ENCODE measurements around the gene SKIL.

The SKIL gene

GRCh38 chr3:170397685-170398084 is 40.2 kb downstream of the SKIL start:
- H3K79me2 ChIP-seq (ENCODE audit: insufficient read depth, low read length): no peaks in the 10 kb centered on the region
- no peaks in the 10 kb centered on the region for H3F3A ChIP-seq (ENCODE audit: low read depth)
- no peaks in the 10 kb centered on the region for H3K9me2 ChIP-seq (replicated peaks; ENCODE audit: low read depth, low read length)
- no peak overlapping the region for H3K4me2 ChIP-seq (ENCODE audit: low read depth, low read length, poor library complexity, severe bottlenecking)
- H3K4me3 ChIP-seq (ENCODE audit: low read length, poor library complexity, severe bottlenecking): no peak overlapping the region
- no peak overlapping the region for H3K9ac ChIP-seq (ENCODE audit: low read depth, low read length, poor library complexity, severe bottlenecking)
- H2AFZ ChIP-seq (ENCODE audit: low read length): no peak overlapping the region
- no peaks in the 10 kb centered on the region for H3K4me1 ChIP-seq (ENCODE audit: insufficient read depth, low read length, poor library complexity, severe bottlenecking)
- H4K20me1 ChIP-seq (ENCODE audit: insufficient read depth, low read length, poor library complexity, severe bottlenecking): peaks cover 4% of the 10 kb centered on the region
- H3K9me3 ChIP-seq (ENCODE audit: insufficient read depth, low read depth, low read length): no peaks in the 10 kb centered on the region
- TF ChIP-seq EZH2phosphoT487 (IDR thresholded peaks at IDR 0.05; ENCODE audit: borderline replicate concordance) (no peak), CTCF (conservative IDR thresholded peaks at IDR 0.05; ENCODE audit: low read length) (no peak)
- no peaks in the 10 kb centered on the region for H3K27me3 ChIP-seq (ENCODE audit: insufficient read depth, low read length, poor library complexity, severe bottlenecking)
- peaks cover 5% of the 10 kb centered on the region for H3K36me3 ChIP-seq (ENCODE audit: insufficient read depth, low read length)

- Histone ChIP-seq H3K4me1 (ENCODE audit: insufficient read depth, low read length, poor library complexity, severe bottlenecking) (no peaks in the 10 kb centered on the region), H4K20me1 (ENCODE audit: insufficient read depth, low read length, poor library complexity, severe bottlenecking) (no peaks in the 10 kb centered on the region), H3F3A (ENCODE audit: low read depth) (no peaks in the 10 kb centered on the region), H3K27me3 (ENCODE audit: insufficient read depth, low read length, poor library complexity, severe bottlenecking) (no peaks in the 10 kb centered on the region), H3K36me3 (ENCODE audit: insufficient read depth, low read length) (no peaks in the 10 kb centered on the region), H3K4me2 (ENCODE audit: low read depth, low read length, poor library complexity, severe bottlenecking) (no peak overlapping the region), H3K9me2 (replicated peaks; ENCODE audit: low read depth, low read length) (no peaks in the 10 kb centered on the region), H3K79me2 (ENCODE audit: insufficient read depth, low read length) (no peaks in the 10 kb centered on the region), H3K9ac (ENCODE audit: low read depth, low read length, poor library complexity, severe bottlenecking) (no peak overlapping the region), H2AFZ (ENCODE audit: low read length) (no peak overlapping the region), H3K9me3 (ENCODE audit: insufficient read depth, low read depth, low read length) (no peaks in the 10 kb centered on the region), H3K4me3 (ENCODE audit: low read length, poor library complexity, severe bottlenecking) (no peak overlapping the region)
- TF ChIP-seq CTCF (conservative IDR thresholded peaks at IDR 0.05; ENCODE audit: low read length): no peak
- TF ChIP-seq EZH2phosphoT487 (IDR thresholded peaks at IDR 0.05; ENCODE audit: borderline replicate concordance): no peak
These were observed 47.6 kb downstream of the SKIL start for GRCh38 chr3:170405101-170405500.

GRCh38 chr3:170410428-170411029 is 53.0 kb downstream of the SKIL start:
- H2AFZ ChIP-seq (ENCODE audit: low read length): no peak overlapping the region
- no peaks in the 10 kb centered on the region for H3K27me3 ChIP-seq (ENCODE audit: insufficient read depth, low read length, poor library complexity, severe bottlenecking)
- H3K4me2 ChIP-seq (ENCODE audit: low read depth, low read length, poor library complexity, severe bottlenecking): no peak overlapping the region
- no peak overlapping the region for H3K9ac ChIP-seq (ENCODE audit: low read depth, low read length, poor library complexity, severe bottlenecking)
- H3K4me1 ChIP-seq (ENCODE audit: insufficient read depth, low read length, poor library complexity, severe bottlenecking): no peaks in the 10 kb centered on the region
- H3K9me3 ChIP-seq (ENCODE audit: insufficient read depth, low read depth, low read length): no peaks in the 10 kb centered on the region
- H3K9me2 ChIP-seq (replicated peaks; ENCODE audit: low read depth, low read length): no peaks in the 10 kb centered on the region
- H4K20me1 ChIP-seq (ENCODE audit: insufficient read depth, low read length, poor library complexity, severe bottlenecking): no peaks in the 10 kb centered on the region
- TF ChIP-seq CTCF (conservative IDR thresholded peaks at IDR 0.05; ENCODE audit: low read length) (peak; percentile 80), EZH2phosphoT487 (IDR thresholded peaks at IDR 0.05; ENCODE audit: borderline replicate concordance) (no peak)
- H3F3A ChIP-seq (ENCODE audit: low read depth): no peaks in the 10 kb centered on the region
- H3K4me3 ChIP-seq (ENCODE audit: low read length, poor library complexity, severe bottlenecking): no peak overlapping the region
- no peaks in the 10 kb centered on the region for H3K36me3 ChIP-seq (ENCODE audit: insufficient read depth, low read length)
- no peaks in the 10 kb centered on the region for H3K79me2 ChIP-seq (ENCODE audit: insufficient read depth, low read length)

All from Loucy (cell line).